ENCODE data around the gene DAB1.

- TF ChIP-seq, protein P1, sequence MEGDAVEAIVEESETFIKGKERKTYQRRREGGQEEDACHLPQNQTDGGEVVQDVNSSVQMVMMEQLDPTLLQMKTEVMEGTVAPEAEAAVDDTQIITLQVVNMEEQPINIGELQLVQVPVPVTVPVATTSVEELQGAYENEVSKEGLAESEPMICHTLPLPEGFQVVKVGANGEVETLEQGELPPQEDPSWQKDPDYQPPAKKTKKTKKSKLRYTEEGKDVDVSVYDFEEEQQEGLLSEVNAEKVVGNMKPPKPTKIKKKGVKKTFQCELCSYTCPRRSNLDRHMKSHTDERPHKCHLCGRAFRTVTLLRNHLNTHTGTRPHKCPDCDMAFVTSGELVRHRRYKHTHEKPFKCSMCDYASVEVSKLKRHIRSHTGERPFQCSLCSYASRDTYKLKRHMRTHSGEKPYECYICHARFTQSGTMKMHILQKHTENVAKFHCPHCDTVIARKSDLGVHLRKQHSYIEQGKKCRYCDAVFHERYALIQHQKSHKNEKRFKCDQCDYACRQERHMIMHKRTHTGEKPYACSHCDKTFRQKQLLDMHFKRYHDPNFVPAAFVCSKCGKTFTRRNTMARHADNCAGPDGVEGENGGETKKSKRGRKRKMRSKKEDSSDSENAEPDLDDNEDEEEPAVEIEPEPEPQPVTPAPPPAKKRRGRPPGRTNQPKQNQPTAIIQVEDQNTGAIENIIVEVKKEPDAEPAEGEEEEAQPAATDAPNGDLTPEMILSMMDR (IDR thresholded peaks at IDR 0.05) = no peak
- no peak for TF ChIP-seq POLR2A (IDR thresholded peaks at IDR 0.05)
Measured at GRCh38 chr1:57369889-57370288, 54.0 kb downstream of the DAB1 start.
